ENCODE results near the gene BAZ2B.

GRCh38 chr2:159275111-159275510 is 341.2 kb downstream of the BAZ2B start:
- no peak for TF ChIP-seq CTCF (IDR thresholded peaks at IDR 0.05)
- no peak for TF ChIP-seq EZH2phosphoT487 (IDR thresholded peaks at IDR 0.05)
